Aorta (tissue), 5 donors: Measurements from ENCODE around the gene SRRD. TPM values are rescaled to one million over a fixed set of nuclear protein-coding genes. Genes with fewer than 3 reads are reported as not detected.

Experiments
- ATAC-seq: fragments of 200-7000 bp; cut with Tn5 transposase; one replicate; pipeline ENCODE4 v1.9.1; 2022; ENCODE audit warnings: moderate library complexity; ENCODE audit not compliant: low FRiP score
- DNase-seq, 2 donors: peaks; one replicate each; pipeline ENCODE4 v3.0.0-alpha.2; 2020
- H3K27ac ChIP-seq, 2 donors: one replicate each; pipeline ENCODE4 v1.5.1; 2013; ENCODE audit warnings: low read length in 2 of 2, mild to moderate bottlenecking in 2 of 2, moderate library complexity in 2 of 2, control low read depth in 1 of 2, inconsistent platforms in 1 of 2, low read depth in 1 of 2
- H3K27me3 ChIP-seq, 2 donors: one replicate each; pipeline ENCODE4 v1.6.1; 2013; ENCODE audit warnings: control low read depth in 1 of 2, low read length in 1 of 2, mild to moderate bottlenecking in 1 of 2, moderate library complexity in 1 of 2; ENCODE audit not compliant: insufficient read depth in 2 of 2, control insufficient read depth in 1 of 2
- H3K36me3 ChIP-seq, 2 donors: one replicate each; pipeline ENCODE4 v1.6.1; 2013; ENCODE audit warnings: control low read depth in 1 of 2, low read length in 1 of 2, mild to moderate bottlenecking in 1 of 2; ENCODE audit not compliant: insufficient read depth in 2 of 2, control insufficient read depth in 1 of 2
- H3K4me1 ChIP-seq, 2 donors: one replicate each; pipeline ENCODE4 v1.6.1; 2013; ENCODE audit warnings: low read length in 2 of 2, control low read depth in 1 of 2, mild to moderate bottlenecking in 1 of 2, moderate library complexity in 1 of 2; ENCODE audit not compliant: insufficient read depth in 2 of 2, control insufficient read depth in 1 of 2
- H3K4me3 ChIP-seq, 2 donors: one replicate each; pipeline ENCODE4 v1.5.1; 2013; ENCODE audit warnings: low read length in 2 of 2, control low read depth in 1 of 2, mild to moderate bottlenecking in 1 of 2
- H3K9me3 ChIP-seq: one replicate; pipeline ENCODE4 v1.6.1; 2013; ENCODE audit warnings: mild to moderate bottlenecking, low read length; ENCODE audit not compliant: control insufficient read depth
- WGBS, 2 donors: extraction: QIAGEN DNeasy Blood & Tissue Kit; methylation state at CpG; one replicate each; pipeline ENCODE4 v1.1.7; 2013; 5-methylcytosine and 5-hydroxymethylcytosine counted together
- intact Hi-C, 2 donors: fragments of 100-400 bp; cut with DNase I; formaldehyde crosslinking; loops; one replicate each; pipeline versions ENCODE4 v1.14.2 to v1.15.0; 2022
- polyA plus RNA-seq, 2 donors: library from polyadenylated mRNA; stranded (reverse); fragments of 200-250 nt; gene quantifications; one replicate each; pipeline ENCODE4 v1.2.3, GENCODE V29; 2013
- total RNA-seq, 2 donors: library from RNA; stranded (reverse); fragmentation: NEBNext Ultra II Directional; extraction: Animal tissue kit (Norgen Biotek cat#: 25700); gene quantifications; one replicate each; pipeline ENCODE4 v1.2.1, GENCODE V29; 2021
- donor health status: healthy with polysubstance abuse.
- donor health status: Bipolar disorder and iron deficiency.
- donor health status: DM: no; HTN: no; CAD: no.
- donor health status: DM: no; HTN: no; CAD: no.
- donor health status: DM: yes; HTN: yes; CAD: no.

Gene SRRD
- total and polyA plus RNA-seq, 4 donors = 3.6 to 18.4 (median 9.7) TPM

- WGBS, 2 donors = 95% methylated on average over 23 of the region's 23 CpGs
- intact Hi-C loops = no loop called here
- Histone ChIP-seq H3K4me1 (no peaks in the 10 kb centered on the region), H3K9me3 (no peaks in the 10 kb centered on the region), H3K4me3 (no peak overlapping the region), H3K36me3 (peaks cover 0 to 14% of the 10 kb centered on the region in 2 donors), H3K27ac (no peak overlapping the region), H3K27me3 (no peaks in the 10 kb centered on the region)
- ATAC-seq = no peak
- no peak for DNase-seq
Measured at GRCh38 chr22:26452236-26453016, 31.3 kb upstream of the SRRD start.

- no peaks in the 10 kb centered on the region for H3K9me3 ChIP-seq
- H3K27ac ChIP-seq = no peak overlapping the region
- H3K4me3 ChIP-seq = no peak overlapping the region
- H3K4me1 ChIP-seq = no peaks in the 10 kb centered on the region
- H3K27me3 ChIP-seq = no peaks in the 10 kb centered on the region
- ATAC-seq (no peak), DNase-seq (no peak)
- 91% methylated on average over 9 of the region's 9 CpGs for WGBS, 2 donors
- peaks cover 0 to 16% of the 10 kb centered on the region in 2 donors for H3K36me3 ChIP-seq
- intact Hi-C loops = no loop called here
Measured at GRCh38 chr22:26453216-26453615, 30.5 kb upstream of the SRRD start.

GRCh38 chr22:26453812-26454500, 29.7 kb upstream of the SRRD start:
- WGBS, 2 donors = 85 to 90% methylated on average over 5 of the region's 5 CpGs
- H3K27me3 ChIP-seq = no peaks in the 10 kb centered on the region
- H3K36me3 ChIP-seq = peaks cover 0 to 16% of the 10 kb centered on the region in 2 donors
- H3K9me3 ChIP-seq = no peaks in the 10 kb centered on the region
- DNase-seq (no peak), ATAC-seq (no peak)
- no peaks in the 10 kb centered on the region for H3K4me1 ChIP-seq
- intact Hi-C loops = no loop called here
- H3K27ac ChIP-seq = no peak overlapping the region
- no peak overlapping the region for H3K4me3 ChIP-seq

- Histone ChIP-seq H3K4me3 (no peak overlapping the region), H3K27ac (no peak overlapping the region), H3K27me3 (no peaks in the 10 kb centered on the region), H3K36me3 (peaks cover 0 to 11% of the 10 kb centered on the region in 2 donors), H3K4me1 (no peaks in the 10 kb centered on the region), H3K9me3 (no peaks in the 10 kb centered on the region)
- intact Hi-C loops = no loop called here
- WGBS, 2 donors = 96 to 97% methylated on average over 26 of the region's 26 CpGs
- no peak for ATAC-seq
- DNase-seq = no peak
Measured at GRCh38 chr22:26457661-26458272, 25.9 kb upstream of the SRRD start.

GRCh38 chr22:26460202-26460601, 23.5 kb upstream of the SRRD start:
- Histone ChIP-seq H3K27me3 (no peaks in the 10 kb centered on the region), H3K4me1 (no peaks in the 10 kb centered on the region), H3K36me3 (peaks cover under 1 to 16% of the 10 kb centered on the region in 2 donors), H3K9me3 (no peaks in the 10 kb centered on the region), H3K4me3 (no peak overlapping the region), H3K27ac (no peak overlapping the region)
- ATAC-seq (no peak), DNase-seq (no peak)
- intact Hi-C loops = loop anchor here in 1 of 2 donors (2.0 kb wide), 1 partner anchor 95 kb away; no protein-coding TSS in a partner anchor
- WGBS, 2 donors = 77 to 83% methylated on average over 6 of the region's 6 CpGs

GRCh38 chr22:26461188-26461810, 22.4 kb upstream of the SRRD start:
- no peak overlapping the region for H3K4me3 ChIP-seq
- H3K27me3 ChIP-seq = no peaks in the 10 kb centered on the region
- no peaks in the 10 kb centered on the region for H3K4me1 ChIP-seq
- WGBS, 2 donors = 36 to 38% methylated on average over 3 of the region's 3 CpGs
- H3K36me3 ChIP-seq = peaks cover 6 to 16% of the 10 kb centered on the region in 2 donors
- ATAC-seq (peak; percentile 49), DNase-seq (peak; percentile 66 to 85)
- H3K9me3 ChIP-seq = no peaks in the 10 kb centered on the region
- H3K27ac ChIP-seq = no peak overlapping the region
- intact Hi-C loops = loop anchor here in 1 of 2 donors (2.0 kb wide), 1 partner anchor 96 kb away; no protein-coding TSS in a partner anchor

- WGBS, 2 donors = 93 to 96% methylated on average over 5 of the region's 5 CpGs
- no peak for DNase-seq
- no peak overlapping the region for H3K4me3 ChIP-seq
- no peak overlapping the region for H3K27ac ChIP-seq
- intact Hi-C loops = no loop called here
- H3K4me1 ChIP-seq = no peaks in the 10 kb centered on the region
- H3K9me3 ChIP-seq = no peaks in the 10 kb centered on the region
- H3K27me3 ChIP-seq = no peaks in the 10 kb centered on the region
- peaks cover 6 to 16% of the 10 kb centered on the region in 2 donors for H3K36me3 ChIP-seq
- ATAC-seq = no peak
Measured at GRCh38 chr22:26462051-26462450, 21.6 kb upstream of the SRRD start.

- 78 to 82% methylated on average over 3 of the region's 3 CpGs for WGBS, 2 donors
- no peaks in the 10 kb centered on the region for H3K27me3 ChIP-seq
- peaks cover 6 to 15% of the 10 kb centered on the region in 2 donors for H3K36me3 ChIP-seq
- no peak for DNase-seq
- intact Hi-C loops = no loop called here
- no peaks in the 10 kb centered on the region for H3K9me3 ChIP-seq
- H3K4me1 ChIP-seq = no peaks in the 10 kb centered on the region
- no peak for ATAC-seq
- H3K4me3 ChIP-seq = no peak overlapping the region
- no peak overlapping the region for H3K27ac ChIP-seq
Measured at GRCh38 chr22:26462641-26463040, 21.0 kb upstream of the SRRD start.
